ENCODE measurements around the gene AHRR. TPM values are rescaled to one million over a fixed set of nuclear protein-coding genes. Genes with fewer than 3 reads are reported as not detected.

AHRR gene
- total RNA-seq, 1 donor from 2014 or later, result 23.7 TPM

DNA sequence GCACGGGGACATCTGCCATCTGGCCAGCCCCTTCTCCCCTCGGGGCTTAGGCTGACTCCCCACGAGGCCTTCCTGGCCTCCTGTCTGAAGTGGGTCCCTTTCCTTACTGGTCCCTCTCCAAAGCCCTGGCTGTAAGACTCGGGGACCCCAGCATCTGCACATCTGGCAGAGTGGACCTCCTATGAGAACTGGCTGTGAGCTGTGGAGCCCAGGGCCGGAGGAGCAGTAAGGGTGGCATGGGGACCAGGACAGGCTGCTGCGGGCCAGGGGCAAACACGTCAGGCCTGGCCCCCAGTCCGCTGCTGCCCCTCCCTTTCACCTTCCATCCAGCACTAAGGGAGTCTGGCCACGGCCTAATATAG is 155.3 kb downstream of the AHRR start:
- DNase-seq (ENCODE audit: low spot score), result no peak
- no peaks in the 10 kb centered on the region for H3K9me3 Mint-ChIP-seq
- peaks cover 8% of the 10 kb centered on the region for H3K27me3 Mint-ChIP-seq (ENCODE audit: insufficient read depth)
- intact Hi-C loops (cut with micrococcal nuclease), result loop anchor here (10.0 kb wide), 1 partner anchor 1318 kb away; the partner anchor contains the start of gene MRPL36
- H3K27ac Mint-ChIP-seq, result no peak overlapping the region
- no peak overlapping the region for H3K4me3 Mint-ChIP-seq
- peaks cover 3% of the 10 kb centered on the region for H3K4me1 Mint-ChIP-seq (ENCODE audit: low read depth)
- H3K36me3 Mint-ChIP-seq (ENCODE audit: low read depth), result peaks cover 4% of the 10 kb centered on the region

DNA sequence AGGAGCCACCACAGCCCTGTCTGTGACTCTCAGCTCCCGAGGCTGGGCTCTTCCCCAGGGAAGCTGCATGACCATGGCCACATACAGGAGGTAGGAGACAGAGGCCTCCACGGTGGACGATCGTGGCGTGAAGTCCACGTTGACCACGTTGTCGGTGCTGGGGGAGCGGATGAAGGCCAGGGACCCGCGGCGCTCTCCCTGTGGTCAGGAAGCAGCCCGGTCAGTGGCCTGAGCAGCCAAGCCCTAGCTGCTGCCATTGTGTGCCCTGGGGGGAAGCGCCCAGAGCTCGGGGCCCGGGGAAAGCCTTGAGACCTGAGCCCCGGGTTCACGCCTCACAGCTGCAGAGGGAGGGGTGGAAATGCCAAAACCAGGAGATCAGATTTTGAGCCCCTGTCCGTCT is 155.7 kb downstream of the AHRR start:
- Mint-ChIP-seq H3K4me3 (no peak overlapping the region), H3K9me3 (no peaks in the 10 kb centered on the region), H3K4me1 (ENCODE audit: low read depth) (no peaks in the 10 kb centered on the region), H3K27me3 (ENCODE audit: insufficient read depth) (peaks cover 8% of the 10 kb centered on the region), H3K36me3 (ENCODE audit: low read depth) (no peaks in the 10 kb centered on the region), H3K27ac (no peak overlapping the region)
- DNase-seq (ENCODE audit: low spot score), result no peak
- intact Hi-C loops (cut with micrococcal nuclease), result loop anchor here (10.0 kb wide), 1 partner anchor 1318 kb away; the partner anchor contains the start of gene MRPL36

DNA sequence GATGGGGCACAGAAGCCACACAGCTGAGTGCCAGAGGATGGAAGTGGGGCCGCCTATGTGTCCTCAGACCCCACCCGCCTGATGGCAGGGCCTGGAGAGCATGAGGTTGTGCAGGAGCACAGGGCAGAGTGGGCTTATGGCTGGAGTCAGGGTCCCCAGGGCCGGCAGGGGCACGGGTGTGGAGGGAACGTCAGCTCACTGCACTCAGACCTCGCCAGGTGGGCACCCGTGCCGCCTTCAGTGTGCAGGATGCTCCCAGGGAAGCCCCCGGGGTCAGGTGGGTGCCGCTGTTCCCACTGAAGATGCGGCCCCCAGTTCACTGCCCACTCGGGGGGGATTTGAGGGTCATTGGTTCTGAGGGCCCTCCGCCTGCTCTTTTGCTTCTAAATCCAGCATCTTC is 156.4 kb downstream of the AHRR start:
- DNase-seq (ENCODE audit: low spot score), result no peak
- H3K27ac Mint-ChIP-seq, result no peak overlapping the region
- H3K36me3 Mint-ChIP-seq (ENCODE audit: low read depth), result no peaks in the 10 kb centered on the region
- no peak overlapping the region for H3K4me3 Mint-ChIP-seq
- no peaks in the 10 kb centered on the region for H3K9me3 Mint-ChIP-seq
- H3K4me1 Mint-ChIP-seq (ENCODE audit: low read depth), result no peaks in the 10 kb centered on the region
- peaks cover 8% of the 10 kb centered on the region for H3K27me3 Mint-ChIP-seq (ENCODE audit: insufficient read depth)
- intact Hi-C loops (cut with micrococcal nuclease), result loop anchor here (10.0 kb wide), 1 partner anchor 1317 kb away; the partner anchor contains the start of gene MRPL36

DNA sequence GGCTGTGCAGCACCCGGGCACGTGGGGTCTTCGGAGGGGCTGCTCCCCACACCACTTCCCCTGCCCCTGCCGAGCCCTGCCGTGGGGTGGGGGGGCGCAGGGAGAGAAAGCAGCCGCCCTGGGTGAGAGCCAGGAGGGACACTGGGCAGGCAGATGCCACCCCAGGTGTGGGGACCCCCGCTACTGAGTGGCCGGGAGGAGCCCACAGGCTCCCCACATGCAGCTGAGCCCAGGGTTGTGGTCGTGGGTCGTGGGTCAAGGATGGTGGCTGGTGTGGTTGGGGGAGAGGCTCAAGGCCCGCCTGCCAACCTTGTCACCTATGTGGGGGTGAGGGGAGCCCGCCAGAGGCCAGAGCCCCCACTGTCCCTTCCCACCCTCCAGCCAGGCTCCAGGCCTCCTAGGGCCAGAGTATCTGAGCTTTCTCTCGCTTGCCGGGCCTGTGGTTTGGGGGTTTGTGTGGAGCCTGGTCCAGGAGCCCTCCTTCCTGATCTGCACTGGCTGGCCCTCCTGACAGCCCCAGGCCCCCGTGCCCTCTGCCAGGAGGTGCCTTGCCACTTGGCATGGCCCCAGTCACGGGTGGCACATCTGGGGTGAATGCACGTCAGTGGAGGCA is 157.0 kb downstream of the AHRR start:
- no peak overlapping the region for H3K4me3 Mint-ChIP-seq
- no peaks in the 10 kb centered on the region for H3K36me3 Mint-ChIP-seq (ENCODE audit: low read depth)
- DNase-seq (ENCODE audit: low spot score), result no peak
- H3K27me3 Mint-ChIP-seq (ENCODE audit: insufficient read depth), result peaks cover 8% of the 10 kb centered on the region
- no peaks in the 10 kb centered on the region for H3K4me1 Mint-ChIP-seq (ENCODE audit: low read depth)
- no peak overlapping the region for H3K27ac Mint-ChIP-seq
- no peaks in the 10 kb centered on the region for H3K9me3 Mint-ChIP-seq
- intact Hi-C loops (cut with micrococcal nuclease), result loop anchor here (10.0 kb wide), 1 partner anchor 1316 kb away; the partner anchor contains the start of gene MRPL36

DNA sequence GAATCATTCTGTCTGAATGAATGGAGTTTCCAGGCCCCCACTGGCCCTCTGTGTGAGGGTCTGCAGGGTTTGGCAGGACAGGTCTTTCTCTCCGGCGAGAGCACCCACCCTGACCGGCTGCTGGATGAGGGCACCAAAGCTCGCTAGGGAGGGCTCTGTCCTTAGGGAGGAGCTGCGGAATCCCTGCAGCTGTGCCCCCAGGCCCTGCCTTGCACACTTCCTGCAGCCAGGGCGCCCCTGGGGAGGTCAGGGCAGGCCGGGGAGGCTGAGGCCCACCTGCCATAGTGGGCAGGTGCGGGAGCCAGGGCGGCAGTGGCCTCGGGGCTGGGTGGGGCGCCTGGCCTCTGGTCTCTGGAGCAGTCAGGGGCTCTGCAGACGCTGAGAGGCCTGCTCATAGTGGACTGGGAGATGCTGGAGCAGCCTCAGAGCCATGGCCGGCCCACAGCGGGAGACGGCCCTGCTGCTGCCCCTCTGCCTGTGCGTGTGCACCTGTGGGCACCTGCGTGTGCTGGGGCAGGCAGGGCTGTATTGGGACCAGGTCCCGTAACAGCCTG is 157.5 kb downstream of the AHRR start:
- no peaks in the 10 kb centered on the region for H3K9me3 Mint-ChIP-seq
- peaks cover 4% of the 10 kb centered on the region for H3K27me3 Mint-ChIP-seq (ENCODE audit: insufficient read depth)

DNA sequence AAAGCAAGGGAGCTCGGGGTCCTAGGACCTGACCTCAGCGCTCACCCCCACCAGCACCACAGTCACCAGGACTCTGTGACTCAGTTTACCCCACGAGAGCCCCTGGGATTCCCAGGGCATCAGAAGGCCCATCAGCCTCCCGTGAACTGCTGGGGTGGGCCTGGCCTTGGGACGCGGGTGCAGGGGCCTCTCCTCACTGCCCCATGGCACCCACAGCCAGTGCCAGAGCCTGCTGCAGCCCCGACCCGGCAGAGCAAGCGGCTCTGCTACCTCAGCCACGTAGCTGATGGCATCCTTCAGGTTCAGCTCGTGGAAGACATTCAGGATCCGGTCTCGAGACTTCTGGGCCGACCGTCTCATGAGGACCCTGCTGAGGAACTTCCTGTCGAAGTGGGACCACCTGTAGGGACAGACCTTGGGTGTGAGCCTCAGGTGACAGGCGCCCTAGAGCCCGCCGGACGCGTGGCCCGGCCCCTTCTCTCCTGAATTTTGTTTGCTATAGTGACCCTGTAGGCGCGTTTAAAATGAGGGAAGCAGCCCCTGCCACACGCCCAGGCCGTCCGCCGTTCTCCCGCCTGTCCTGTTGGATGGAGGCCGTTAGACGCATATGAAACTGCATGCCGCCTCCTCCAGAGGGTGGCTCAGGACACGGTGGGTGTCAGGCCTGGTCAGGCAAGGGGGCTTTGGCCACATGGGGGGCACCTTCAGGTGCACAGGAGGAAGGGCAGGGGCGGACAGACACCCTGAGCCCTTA is 158.2 kb downstream of the AHRR start:
- H3K4me3 Mint-ChIP-seq, result no peak overlapping the region
- H3K4me1 Mint-ChIP-seq (ENCODE audit: low read depth), result no peaks in the 10 kb centered on the region
- H3K36me3 Mint-ChIP-seq (ENCODE audit: low read depth), result no peaks in the 10 kb centered on the region
- DNase-seq (ENCODE audit: low spot score), result no peak
- no peaks in the 10 kb centered on the region for H3K9me3 Mint-ChIP-seq
- no peak overlapping the region for H3K27ac Mint-ChIP-seq
- intact Hi-C loops (cut with micrococcal nuclease), result loop anchor here (10.0 kb wide), 1 partner anchor 1315 kb away; the partner anchor contains the start of gene MRPL36
- peaks cover 4% of the 10 kb centered on the region for H3K27me3 Mint-ChIP-seq (ENCODE audit: insufficient read depth)

More for the DNA sequence above, 157.5 kb downstream of the AHRR start:
- no peak overlapping the region for H3K27ac Mint-ChIP-seq
- intact Hi-C loops (cut with micrococcal nuclease), result loop anchor here (10.0 kb wide), 1 partner anchor 1316 kb away; the partner anchor contains the start of gene MRPL36
- no peaks in the 10 kb centered on the region for H3K36me3 Mint-ChIP-seq (ENCODE audit: low read depth)
- DNase-seq (ENCODE audit: low spot score), result no peak
- no peak overlapping the region for H3K4me3 Mint-ChIP-seq
- no peaks in the 10 kb centered on the region for H3K4me1 Mint-ChIP-seq (ENCODE audit: low read depth)

DNA sequence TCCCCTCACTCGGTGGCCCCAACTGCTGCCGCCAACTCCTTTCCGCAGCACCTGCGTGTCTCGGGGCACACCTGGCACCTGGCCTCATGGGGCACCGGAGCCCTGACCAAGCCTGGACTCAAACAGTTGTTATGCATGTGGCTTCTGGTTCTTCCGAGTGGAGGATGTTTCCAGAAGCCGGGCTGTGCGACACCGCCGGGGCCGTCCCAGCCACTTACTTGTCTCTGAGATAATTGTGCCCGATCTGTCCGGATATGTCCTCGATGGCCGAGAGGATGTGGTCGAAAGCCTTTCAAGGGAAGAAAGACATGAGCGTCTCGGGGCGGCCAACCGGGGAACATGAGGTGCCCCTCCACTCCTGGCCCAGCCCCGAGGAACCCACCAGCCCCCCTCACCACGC is 159.8 kb downstream of the AHRR start:
- Mint-ChIP-seq H3K27ac (no peak overlapping the region), H3K36me3 (ENCODE audit: low read depth) (no peaks in the 10 kb centered on the region), H3K9me3 (no peaks in the 10 kb centered on the region), H3K4me1 (ENCODE audit: low read depth) (no peaks in the 10 kb centered on the region), H3K4me3 (no peak overlapping the region), H3K27me3 (ENCODE audit: insufficient read depth) (peaks cover 3% of the 10 kb centered on the region)
- intact Hi-C loops (cut with micrococcal nuclease), result no loop called here
- DNase-seq (ENCODE audit: low spot score), result no peak

DNA sequence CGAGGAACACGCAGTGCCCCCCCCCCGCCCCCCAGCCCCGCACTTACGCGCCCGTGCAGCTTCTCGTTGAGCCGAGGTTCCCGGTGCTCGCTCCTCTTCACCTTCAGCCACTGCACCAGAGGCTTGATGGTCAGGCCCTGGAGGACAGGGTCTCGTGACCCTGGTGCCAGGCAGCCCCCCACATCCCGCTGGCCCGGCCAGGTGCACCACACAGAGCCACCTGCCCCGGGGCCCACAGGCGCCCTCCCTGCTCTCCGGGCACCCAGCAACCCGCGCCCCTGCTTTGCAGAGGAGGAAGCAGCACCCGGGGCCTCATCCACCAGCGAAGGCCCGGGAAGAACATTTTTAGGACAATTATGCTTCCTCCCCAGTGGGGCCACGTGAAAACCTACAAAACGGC is 160.5 kb downstream of the AHRR start:
- DNase-seq (ENCODE audit: low spot score), result no peak
- intact Hi-C loops (cut with micrococcal nuclease), result no loop called here
- no peak overlapping the region for H3K27ac Mint-ChIP-seq
- no peak overlapping the region for H3K4me3 Mint-ChIP-seq
- H3K27me3 Mint-ChIP-seq (ENCODE audit: insufficient read depth), result peaks cover 1% of the 10 kb centered on the region
- H3K36me3 Mint-ChIP-seq (ENCODE audit: low read depth), result no peaks in the 10 kb centered on the region
- no peaks in the 10 kb centered on the region for H3K4me1 Mint-ChIP-seq (ENCODE audit: low read depth)
- H3K9me3 Mint-ChIP-seq, result no peaks in the 10 kb centered on the region

DNA sequence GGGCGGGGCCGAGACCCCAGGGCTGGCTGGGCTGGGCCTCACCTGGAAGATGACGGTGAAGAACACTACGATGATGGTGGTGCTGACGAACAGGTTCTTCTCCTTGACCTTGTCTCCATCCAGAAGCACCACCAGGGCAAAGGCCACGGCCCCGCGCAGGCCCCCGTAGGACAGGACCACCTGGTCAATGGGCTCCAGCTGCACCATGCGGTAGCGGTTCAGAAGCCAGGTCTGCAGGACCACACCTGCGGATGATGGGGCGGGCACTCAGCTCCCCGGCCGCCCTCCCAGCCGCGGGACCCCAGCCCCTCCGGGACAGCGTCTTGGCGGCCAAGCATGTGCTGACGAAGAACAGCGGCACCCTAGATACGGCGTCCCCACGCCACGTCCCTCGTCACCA is 161.0 kb downstream of the AHRR start:
- DNase-seq (ENCODE audit: low spot score), result no peak
- Mint-ChIP-seq H3K4me1 (ENCODE audit: low read depth) (no peaks in the 10 kb centered on the region), H3K27me3 (ENCODE audit: insufficient read depth) (peaks cover 1% of the 10 kb centered on the region), H3K4me3 (no peak overlapping the region), H3K36me3 (ENCODE audit: low read depth) (no peaks in the 10 kb centered on the region), H3K27ac (no peak overlapping the region), H3K9me3 (no peaks in the 10 kb centered on the region)
- intact Hi-C loops (cut with micrococcal nuclease), result no loop called here

DNA sequence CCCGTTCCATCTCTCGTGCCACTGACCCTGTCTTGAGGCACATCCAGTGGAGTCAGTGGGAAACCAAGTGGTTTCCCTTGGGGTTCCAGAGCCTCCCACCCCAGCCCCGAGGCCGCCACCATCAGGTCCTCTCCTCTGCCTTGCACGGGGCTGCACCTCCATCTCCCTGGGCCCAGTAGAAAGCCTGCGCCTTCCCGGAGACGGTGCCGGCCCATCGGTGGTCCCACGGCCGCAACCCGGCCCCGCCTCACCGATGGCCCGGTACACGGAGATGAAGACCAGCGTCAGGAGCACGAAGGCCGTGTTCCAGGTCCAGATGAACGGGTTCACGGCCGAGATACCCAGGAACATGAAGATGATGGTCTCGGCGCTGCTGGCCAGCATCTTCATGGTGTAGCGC is 161.5 kb downstream of the AHRR start:
- H3K4me3 Mint-ChIP-seq, result no peak overlapping the region
- H3K27ac Mint-ChIP-seq, result no peak overlapping the region
- intact Hi-C loops (cut with micrococcal nuclease), result no loop called here
- H3K4me1 Mint-ChIP-seq (ENCODE audit: low read depth), result no peaks in the 10 kb centered on the region
- H3K36me3 Mint-ChIP-seq (ENCODE audit: low read depth), result no peaks in the 10 kb centered on the region
- peaks cover 1% of the 10 kb centered on the region for H3K27me3 Mint-ChIP-seq (ENCODE audit: insufficient read depth)
- H3K9me3 Mint-ChIP-seq, result no peaks in the 10 kb centered on the region
- no peak for DNase-seq (ENCODE audit: low spot score)

DNA sequence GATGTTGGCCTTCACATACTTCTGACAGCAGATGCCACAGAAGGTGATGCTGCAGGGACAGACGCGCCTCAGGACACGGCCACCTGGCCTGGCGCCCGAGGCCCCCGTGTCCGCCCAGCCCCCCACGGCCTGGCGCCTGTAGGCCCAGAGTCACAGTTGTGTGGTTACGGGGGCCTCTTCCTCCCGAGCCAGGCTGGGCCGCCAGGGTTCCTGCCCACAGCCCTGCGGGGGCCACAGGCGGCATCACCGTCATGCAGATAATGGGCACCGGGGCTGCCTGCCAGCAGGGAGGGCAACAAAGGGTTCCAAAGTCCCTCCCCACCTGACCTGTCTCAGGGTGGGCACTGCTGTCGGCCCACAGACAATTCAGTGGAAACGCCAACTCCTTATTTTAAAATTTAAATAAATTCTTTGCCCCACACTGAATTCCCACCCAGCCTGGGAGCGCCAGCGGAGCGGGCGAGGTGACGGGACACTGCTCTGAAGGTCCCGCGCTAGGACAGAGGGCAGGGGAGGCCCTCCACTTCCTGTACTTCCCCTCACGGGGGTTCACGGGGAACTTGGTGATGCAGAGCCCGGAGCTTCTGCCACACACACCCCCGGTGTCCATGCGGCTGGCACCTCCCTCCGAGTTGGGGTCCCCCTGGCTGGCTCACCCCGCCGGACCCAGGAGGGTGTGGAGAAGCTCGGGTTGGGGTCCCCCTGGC is 162.1 kb downstream of the AHRR start:
- no peak overlapping the region for H3K27ac Mint-ChIP-seq
- H3K36me3 Mint-ChIP-seq (ENCODE audit: low read depth), result no peaks in the 10 kb centered on the region
- H3K4me3 Mint-ChIP-seq, result no peak overlapping the region
- DNase-seq (ENCODE audit: low spot score), result no peak
- intact Hi-C loops (cut with micrococcal nuclease), result no loop called here
- H3K4me1 Mint-ChIP-seq (ENCODE audit: low read depth), result no peaks in the 10 kb centered on the region
- no peaks in the 10 kb centered on the region for H3K9me3 Mint-ChIP-seq
- peaks cover 1% of the 10 kb centered on the region for H3K27me3 Mint-ChIP-seq (ENCODE audit: insufficient read depth)

DNA sequence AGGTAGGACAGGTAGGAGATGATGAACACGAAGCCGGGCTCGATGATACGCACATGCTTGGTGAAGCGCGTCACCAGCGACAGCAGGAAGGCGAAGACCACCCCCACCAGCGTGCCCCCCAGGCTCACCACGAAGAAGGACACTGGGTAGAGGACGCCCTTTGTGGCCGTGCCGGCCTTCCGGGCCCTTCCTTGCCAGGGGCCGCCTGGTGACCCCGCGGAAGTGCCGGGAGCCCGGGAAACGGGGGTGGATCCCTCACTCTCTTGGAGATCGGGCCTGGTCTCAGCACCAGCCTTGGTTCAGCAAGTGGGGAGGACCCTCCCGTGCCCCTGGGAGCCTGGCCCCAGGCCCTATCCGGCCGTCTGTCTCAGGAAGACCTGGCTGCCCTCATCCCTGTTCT is 163.0 kb downstream of the AHRR start:
- H3K4me3 Mint-ChIP-seq, result no peak overlapping the region
- intact Hi-C loops (cut with micrococcal nuclease), result no loop called here
- DNase-seq (ENCODE audit: low spot score), result no peak
- H3K9me3 Mint-ChIP-seq, result no peaks in the 10 kb centered on the region
- H3K36me3 Mint-ChIP-seq (ENCODE audit: low read depth), result no peaks in the 10 kb centered on the region
- H3K4me1 Mint-ChIP-seq (ENCODE audit: low read depth), result no peaks in the 10 kb centered on the region
- H3K27me3 Mint-ChIP-seq (ENCODE audit: insufficient read depth), result peaks cover 1% of the 10 kb centered on the region
- H3K27ac Mint-ChIP-seq, result no peak overlapping the region

Data from activated T-helper 1 cell treated with anti-CD3 and anti-CD28 coated beads, Interleukin-12 subunit alpha, Interleukin-12 subunit beta, Interleukin-2, Interleukin-4 antibody, amounts not matched to agents 30 ng/mL and 10 ng/mL and 1 ng/mL, durations not matched to agents 14 hours and 24 hours and 36 hours (primary cell).